ENCODE measurements around the gene LCP1. TPM values are rescaled to one million over a fixed set of nuclear protein-coding genes. Genes with fewer than 3 reads are reported as not detected.

LCP1 gene
- total RNA-seq, 1 experiment from 2014 or later = 32.1 TPM

- intact Hi-C loops (cut with micrococcal nuclease; ENCODE audit: unreplicated experiment) = no loop called here
- no peak overlapping the region for H3K27ac Mint-ChIP-seq (ENCODE audit: unreplicated experiment)
Observed at GRCh38 chr13:46158222-46158621, 23.8 kb downstream of the LCP1 start.

DNA sequence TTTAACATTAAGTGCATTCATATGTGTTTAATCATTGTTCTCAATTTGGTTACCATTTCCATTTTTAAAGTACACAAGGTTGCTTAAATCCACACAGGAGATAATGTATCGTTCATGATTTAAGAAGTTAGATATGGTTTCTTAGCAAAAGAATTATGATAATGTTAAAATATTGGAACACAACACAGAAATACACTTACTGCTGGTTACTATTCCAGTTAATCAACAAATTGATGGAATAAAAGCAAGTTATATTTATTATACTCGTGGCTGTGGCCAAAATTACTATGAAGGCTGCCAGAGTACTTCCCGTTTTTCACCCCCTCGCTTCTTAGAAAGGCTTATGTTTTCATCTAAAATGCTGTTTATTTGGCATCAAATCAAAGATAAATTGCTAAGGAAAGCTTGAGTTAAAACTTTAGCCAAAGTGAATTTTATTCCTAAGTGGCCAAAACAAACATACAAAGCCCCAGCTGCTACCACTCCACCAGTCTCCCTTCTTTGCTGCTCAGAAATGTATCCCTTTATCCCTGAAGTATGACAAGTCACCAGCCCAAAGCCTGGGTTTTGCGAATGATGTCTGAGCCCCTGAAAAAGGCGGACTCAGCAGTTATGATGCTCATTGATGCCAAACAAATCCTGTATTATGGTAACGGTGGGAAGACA is 27.7 kb downstream of the LCP1 start:
- H3K36me3 ChIP-seq (ENCODE audit: control insufficient read depth, insufficient read depth, low read length) = no peaks in the 10 kb centered on the region
- BruUV-seq (replicated peaks) = no TSS peak
- no peaks in the 10 kb centered on the region for H3K27me3 ChIP-seq (replicated peaks; ENCODE audit: control insufficient read depth, insufficient read depth, low read length)
- POLR2A ChIA-PET = no interaction called here
- Mint-ChIP-seq H3K27ac (ENCODE audit: unreplicated experiment) (no peak overlapping the region), H3K9me3 (ENCODE audit: unreplicated experiment) (no peaks in the 10 kb centered on the region), H3K36me3 (ENCODE audit: insufficient read depth, unreplicated experiment) (peaks cover 6% of the 10 kb centered on the region), H3K4me1 (ENCODE audit: low read depth, unreplicated experiment) (peaks cover 8% of the 10 kb centered on the region), H3K4me3 (ENCODE audit: unreplicated experiment) (no peak overlapping the region), H3K27me3 (ENCODE audit: insufficient read depth, unreplicated experiment) (no peaks in the 10 kb centered on the region)
- TF ChIP-seq, protein P1, sequence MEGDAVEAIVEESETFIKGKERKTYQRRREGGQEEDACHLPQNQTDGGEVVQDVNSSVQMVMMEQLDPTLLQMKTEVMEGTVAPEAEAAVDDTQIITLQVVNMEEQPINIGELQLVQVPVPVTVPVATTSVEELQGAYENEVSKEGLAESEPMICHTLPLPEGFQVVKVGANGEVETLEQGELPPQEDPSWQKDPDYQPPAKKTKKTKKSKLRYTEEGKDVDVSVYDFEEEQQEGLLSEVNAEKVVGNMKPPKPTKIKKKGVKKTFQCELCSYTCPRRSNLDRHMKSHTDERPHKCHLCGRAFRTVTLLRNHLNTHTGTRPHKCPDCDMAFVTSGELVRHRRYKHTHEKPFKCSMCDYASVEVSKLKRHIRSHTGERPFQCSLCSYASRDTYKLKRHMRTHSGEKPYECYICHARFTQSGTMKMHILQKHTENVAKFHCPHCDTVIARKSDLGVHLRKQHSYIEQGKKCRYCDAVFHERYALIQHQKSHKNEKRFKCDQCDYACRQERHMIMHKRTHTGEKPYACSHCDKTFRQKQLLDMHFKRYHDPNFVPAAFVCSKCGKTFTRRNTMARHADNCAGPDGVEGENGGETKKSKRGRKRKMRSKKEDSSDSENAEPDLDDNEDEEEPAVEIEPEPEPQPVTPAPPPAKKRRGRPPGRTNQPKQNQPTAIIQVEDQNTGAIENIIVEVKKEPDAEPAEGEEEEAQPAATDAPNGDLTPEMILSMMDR (IDR thresholded peaks at IDR 0.05; ENCODE audit: insufficient read depth in 1 of 2, low read depth in 1 of 2, low read length in 1 of 2, severe bottlenecking in 1 of 2, unreplicated experiment in 1 of 2) = no peak
- no peak for DNase-seq
- intact Hi-C loops (cut with micrococcal nuclease; ENCODE audit: unreplicated experiment) = no loop called here
- CTCF ChIA-PET = interaction anchor here (0.8 kb wide), 1 partner anchor 209 kb away, joined by 3 read pairs; no protein-coding TSS in a partner anchor
- no peaks in the 10 kb centered on the region for H3K9me3 ChIP-seq
- H3K4me1 ChIP-seq = no peaks in the 10 kb centered on the region
- no peak overlapping the region for H3K4me3 ChIP-seq (ENCODE audit: low read depth, low read length)

More at GRCh38 chr13:46158222-46158621, 23.8 kb downstream of the LCP1 start:
- H3K9me3 ChIP-seq = no peaks in the 10 kb centered on the region
- H3K4me1 ChIP-seq = no peaks in the 10 kb centered on the region
- Mint-ChIP-seq H3K36me3 (ENCODE audit: insufficient read depth, unreplicated experiment) (peaks cover 6% of the 10 kb centered on the region), H3K4me1 (ENCODE audit: low read depth, unreplicated experiment) (peaks cover 2% of the 10 kb centered on the region), H3K4me3 (ENCODE audit: unreplicated experiment) (no peak overlapping the region), H3K9me3 (ENCODE audit: unreplicated experiment) (no peaks in the 10 kb centered on the region), H3K27me3 (ENCODE audit: insufficient read depth, unreplicated experiment) (no peaks in the 10 kb centered on the region)
- no peaks in the 10 kb centered on the region for H3K27me3 ChIP-seq (replicated peaks; ENCODE audit: control insufficient read depth, insufficient read depth, low read length)
- ChIA-PET CTCF (interaction anchor here (1.6 kb wide), 1 partner anchor 32 kb away, joined by 3 read pairs; no protein-coding TSS in a partner anchor), POLR2A (no interaction called here)
- H3K4me3 ChIP-seq (ENCODE audit: low read depth, low read length) = no peak overlapping the region
- BruUV-seq (replicated peaks) = no TSS peak
- TF ChIP-seq, protein P1 (IDR thresholded peaks at IDR 0.05; ENCODE audit: insufficient read depth in 1 of 2, low read depth in 1 of 2, low read length in 1 of 2, severe bottlenecking in 1 of 2, unreplicated experiment in 1 of 2) = no peak
- H3K36me3 ChIP-seq (ENCODE audit: control insufficient read depth, insufficient read depth, low read length) = no peaks in the 10 kb centered on the region
- DNase-seq = no peak

DNA sequence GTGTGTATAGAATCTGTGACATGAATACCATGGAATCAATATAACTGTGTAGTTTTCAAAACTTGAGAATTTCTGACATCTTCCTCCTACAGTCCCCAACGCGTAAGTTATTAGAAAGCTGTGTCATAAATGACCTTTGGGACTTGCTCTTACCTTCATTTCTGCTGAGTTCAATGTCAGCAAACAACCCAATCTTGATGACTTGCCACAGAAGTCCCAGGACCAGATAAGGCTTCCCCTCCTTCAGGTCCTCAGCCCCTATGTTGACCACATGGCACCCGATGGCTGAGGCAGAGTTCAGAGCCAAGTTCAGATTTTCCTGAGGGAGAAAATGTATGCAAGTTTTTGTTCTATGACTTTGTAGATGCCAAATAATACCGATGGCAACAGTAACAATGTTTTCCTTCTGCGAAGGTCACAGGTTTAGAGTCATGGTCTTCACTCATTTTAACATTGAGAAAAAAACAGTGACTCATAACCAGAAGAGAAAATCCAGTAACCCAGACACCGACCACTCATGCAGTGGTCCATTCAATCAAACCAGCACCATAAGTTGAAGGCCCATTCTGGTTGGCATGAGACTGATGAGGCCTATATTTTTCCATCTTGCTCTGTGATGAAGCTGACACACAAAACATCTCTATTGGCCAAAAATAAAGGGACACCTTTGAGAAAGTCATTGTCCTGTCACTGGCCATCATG is 29.2 kb downstream of the LCP1 start:
- intact Hi-C loops (cut with micrococcal nuclease; ENCODE audit: unreplicated experiment) = no loop called here
- DNase-seq = no peak
- POLR2A ChIA-PET = interaction anchor here (0.5 kb wide), 1 partner anchor 30 kb away, joined by 5 read pairs; no protein-coding TSS in a partner anchor
- H3K27me3 ChIP-seq (replicated peaks; ENCODE audit: control insufficient read depth, insufficient read depth, low read length) = no peaks in the 10 kb centered on the region
- BruUV-seq (replicated peaks) = no TSS peak
- Mint-ChIP-seq H3K4me3 (ENCODE audit: unreplicated experiment) (no peak overlapping the region), H3K36me3 (ENCODE audit: insufficient read depth, unreplicated experiment) (no peaks in the 10 kb centered on the region), H3K9me3 (ENCODE audit: unreplicated experiment) (no peaks in the 10 kb centered on the region), H3K27ac (ENCODE audit: unreplicated experiment) (no peak overlapping the region), H3K4me1 (ENCODE audit: low read depth, unreplicated experiment) (peaks cover 8% of the 10 kb centered on the region), H3K27me3 (ENCODE audit: insufficient read depth, unreplicated experiment) (no peaks in the 10 kb centered on the region)
- H3K36me3 ChIP-seq (ENCODE audit: control insufficient read depth, insufficient read depth, low read length) = no peaks in the 10 kb centered on the region
- TF ChIP-seq, protein P1 (IDR thresholded peaks at IDR 0.05; ENCODE audit: insufficient read depth in 1 of 2, low read depth in 1 of 2, low read length in 1 of 2, severe bottlenecking in 1 of 2, unreplicated experiment in 1 of 2) = no peak
- no peak overlapping the region for H3K4me3 ChIP-seq (ENCODE audit: low read depth, low read length)
- H3K9me3 ChIP-seq = no peaks in the 10 kb centered on the region
- no peaks in the 10 kb centered on the region for H3K4me1 ChIP-seq
- CTCF ChIA-PET = no interaction called here
